Measurements from ENCODE around the gene ANKRD30B. TPM values are rescaled to one million over a fixed set of nuclear protein-coding genes. Genes with fewer than 3 reads are reported as not detected.

The ANKRD30B gene
- polyA plus RNA-seq, 1 of the 3 experiments (the other 2 are of a cell fraction) = not detected

DNA sequence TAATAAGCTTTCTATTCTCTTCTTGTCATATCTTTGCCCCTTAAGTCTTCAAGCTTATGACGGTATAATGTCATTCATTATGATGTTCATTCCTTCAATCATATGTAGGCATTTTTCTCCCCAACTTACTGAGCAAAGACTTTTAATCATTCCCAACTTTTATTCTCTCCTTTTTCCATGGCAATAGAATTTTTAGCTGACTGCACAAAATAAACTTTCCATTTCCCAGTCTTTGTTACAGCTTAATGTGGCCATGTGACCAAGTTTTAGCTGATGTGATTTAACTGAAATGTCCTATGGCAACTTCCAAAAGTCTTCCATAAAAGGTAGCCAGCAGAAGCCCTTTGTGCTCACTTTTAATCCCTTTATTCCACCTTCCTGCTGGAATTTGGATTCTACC, 152.5 kb downstream of the ANKRD30B start:
- Histone ChIP-seq H3K9me2 (no peaks in the 10 kb centered on the region), H3F3A (replicated peaks; ENCODE audit: insufficient read depth) (no peaks in the 10 kb centered on the region), H3K27me3 (ENCODE audit: insufficient read depth) (no peaks in the 10 kb centered on the region; the same call in 1 of the 2 replicates), H2AFZ (ENCODE audit: low read depth) (no peak overlapping the region), H3K9me3 (no peaks in the 10 kb centered on the region), H3K79me2 (ENCODE audit: insufficient read depth) (no peaks in the 10 kb centered on the region), H4K20me1 (ENCODE audit: insufficient read depth) (no peaks in the 10 kb centered on the region), H3K9ac (no peak overlapping the region), H3K4me1 (ENCODE audit: control insufficient read depth in 1 of 2, insufficient read depth in 2 of 2, low read depth in 1 of 2, low read length in 1 of 2) (no peaks in the 10 kb centered on the region), H3K4me3 (ENCODE audit: low read depth in 2 of 2, low read length in 1 of 2) (no peak overlapping the region), H3K4me2 (no peak overlapping the region), H3K36me3 (replicated peaks in 1 of 2; ENCODE audit: control insufficient read depth in 1 of 2, insufficient read depth in 2 of 2, low read length in 1 of 2) (no peaks in the 10 kb centered on the region), H3K27ac (ENCODE audit: low read depth in 2 of 2, low read length in 1 of 2) (no peak overlapping the region)
- TF ChIP-seq GABPA (IDR thresholded peaks at IDR 0.05; ENCODE audit: low read depth) (no peak), TEAD4 (IDR thresholded peaks at IDR 0.05; ENCODE audit: borderline replicate concordance, insufficient read depth) (no peak), NFIC (IDR thresholded peaks at IDR 0.05; ENCODE audit: borderline replicate concordance) (no peak), YY1 (IDR thresholded peaks at IDR 0.05; ENCODE audit: low read depth) (no peak), SMC3 (IDR thresholded peaks at IDR 0.05; ENCODE audit: low read depth, low read length) (no peak), GATA2 (CRISPR knock-in tag; IDR thresholded peaks at IDR 0.05) (no peak), RCOR1 (IDR thresholded peaks at IDR 0.05; ENCODE audit: low read length) (no peak)
- TF ChIP-seq, protein P1, sequence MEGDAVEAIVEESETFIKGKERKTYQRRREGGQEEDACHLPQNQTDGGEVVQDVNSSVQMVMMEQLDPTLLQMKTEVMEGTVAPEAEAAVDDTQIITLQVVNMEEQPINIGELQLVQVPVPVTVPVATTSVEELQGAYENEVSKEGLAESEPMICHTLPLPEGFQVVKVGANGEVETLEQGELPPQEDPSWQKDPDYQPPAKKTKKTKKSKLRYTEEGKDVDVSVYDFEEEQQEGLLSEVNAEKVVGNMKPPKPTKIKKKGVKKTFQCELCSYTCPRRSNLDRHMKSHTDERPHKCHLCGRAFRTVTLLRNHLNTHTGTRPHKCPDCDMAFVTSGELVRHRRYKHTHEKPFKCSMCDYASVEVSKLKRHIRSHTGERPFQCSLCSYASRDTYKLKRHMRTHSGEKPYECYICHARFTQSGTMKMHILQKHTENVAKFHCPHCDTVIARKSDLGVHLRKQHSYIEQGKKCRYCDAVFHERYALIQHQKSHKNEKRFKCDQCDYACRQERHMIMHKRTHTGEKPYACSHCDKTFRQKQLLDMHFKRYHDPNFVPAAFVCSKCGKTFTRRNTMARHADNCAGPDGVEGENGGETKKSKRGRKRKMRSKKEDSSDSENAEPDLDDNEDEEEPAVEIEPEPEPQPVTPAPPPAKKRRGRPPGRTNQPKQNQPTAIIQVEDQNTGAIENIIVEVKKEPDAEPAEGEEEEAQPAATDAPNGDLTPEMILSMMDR (IDR thresholded peaks at IDR 0.05) = no peak
- WGBS (ENCODE audit: low lambda C conversion rate) = 0% methylated on average over 1 of the region's 1 CpG
- no peak for DNase-seq
- POLR2A ChIA-PET = no interaction called here
- CTCF ChIA-PET = no interaction called here

Small RNAs within 50 kb of the gene (small RNA-seq; reads per million reads assigned to genes)
- 0 reads per million in 7 experiments for gene MIR3156-2
- 0 reads per million in 7 experiments for gene RNU6-1210P

Other genes with a start within 250 kb of the ANKRD30B start
- not detected in 2 replicates for gene POTEC, start 204.6 kb upstream of the ANKRD30B start, polyA plus RNA-seq (2012; rRNA removed)